Activated naive CD4-positive, alpha-beta T cell treated with anti-CD3 and anti-CD28 coated beads, Interleukin-2, amount 50 U/mL, for 24 hours (primary cell): Measurements from ENCODE around the gene HOOK1.
"Not testable (repeated sequence)": the region's sequence is repeated elsewhere in the genome, so short reads cannot be mapped to it uniquely, and the experiment has no call there.

ENCODE experiments used
- H3K27ac Mint-ChIP-seq: one replicate; pipeline ENCODE4 v1.8.0; 2021; ENCODE audit warnings: mild to moderate bottlenecking, mixed read lengths
- H3K27me3 Mint-ChIP-seq: one replicate; pipeline ENCODE4 v1.8.0; 2021; ENCODE audit warnings: mixed read lengths
- H3K36me3 Mint-ChIP-seq: one replicate; pipeline ENCODE4 v1.8.0; 2021; ENCODE audit warnings: mixed read lengths
- H3K4me1 Mint-ChIP-seq: one replicate; pipeline ENCODE4 v1.8.0; 2021; ENCODE audit warnings: mixed read lengths
- H3K4me3 Mint-ChIP-seq: one replicate; pipeline ENCODE4 v1.8.0; 2021; ENCODE audit warnings: mild to moderate bottlenecking, mixed read lengths
- H3K9me3 Mint-ChIP-seq: one replicate; pipeline ENCODE4 v1.8.0; 2021; ENCODE audit warnings: mixed read lengths

The HOOK1 gene

GRCh38 chr1:59805554-59805953 lies 9.2 kb upstream of the HOOK1 start:
- Mint-ChIP-seq H3K36me3 (no peaks in the 10 kb centered on the region), H3K27me3 (peaks cover 8% of the 10 kb centered on the region), H3K4me1 (no peaks in the 10 kb centered on the region), H3K4me3 (no peak overlapping the region), H3K27ac (no peak overlapping the region), H3K9me3 (no peaks in the 10 kb centered on the region)

- Mint-ChIP-seq H3K36me3 (no peaks in the 10 kb centered on the region), H3K9me3 (no peaks in the 10 kb centered on the region), H3K27me3 (peaks cover 2% of the 10 kb centered on the region), H3K4me1 (peaks cover 2% of the 10 kb centered on the region), H3K27ac (peak overlapping the region; percentile 90), H3K4me3 (peak overlapping the region; percentile 87)
Observed at GRCh38 chr1:59814180-59814900, 409 bp upstream of the HOOK1 start.

GRCh38 chr1:59815892-59816291 lies 1.1 kb downstream of the HOOK1 start:
- Mint-ChIP-seq H3K36me3 (peaks cover 1% of the 10 kb centered on the region), H3K27me3 (no peaks in the 10 kb centered on the region), H3K9me3 (no peaks in the 10 kb centered on the region), H3K27ac (no peak overlapping the region), H3K4me3 (no peak overlapping the region), H3K4me1 (peaks cover 17% of the 10 kb centered on the region)

GRCh38 chr1:59816318-59816878 lies 1.6 kb downstream of the HOOK1 start:
- H3K4me1 Mint-ChIP-seq = peaks cover 18% of the 10 kb centered on the region
- peaks cover 1% of the 10 kb centered on the region for H3K36me3 Mint-ChIP-seq
- H3K9me3 Mint-ChIP-seq = no peaks in the 10 kb centered on the region
- no peak overlapping the region for H3K27ac Mint-ChIP-seq
- no peak overlapping the region for H3K4me3 Mint-ChIP-seq
- no peaks in the 10 kb centered on the region for H3K27me3 Mint-ChIP-seq

- Mint-ChIP-seq H3K27ac (no peak overlapping the region), H3K4me3 (no peak overlapping the region), H3K4me1 (peaks cover 18% of the 10 kb centered on the region), H3K27me3 (no peaks in the 10 kb centered on the region), H3K9me3 (no peaks in the 10 kb centered on the region), H3K36me3 (peaks cover 3% of the 10 kb centered on the region)
Observed at GRCh38 chr1:59819566-59820438, 5.1 kb downstream of the HOOK1 start.

- no peaks in the 10 kb centered on the region for H3K9me3 Mint-ChIP-seq
- H3K27ac Mint-ChIP-seq = no peak overlapping the region
- H3K36me3 Mint-ChIP-seq = peaks cover 16% of the 10 kb centered on the region
- H3K4me3 Mint-ChIP-seq = no peak overlapping the region
- H3K27me3 Mint-ChIP-seq = no peaks in the 10 kb centered on the region
- H3K4me1 Mint-ChIP-seq = peaks cover 6% of the 10 kb centered on the region
Observed at GRCh38 chr1:59827055-59827643, 12.4 kb downstream of the HOOK1 start.

GRCh38 chr1:59828160-59828559 lies 13.4 kb downstream of the HOOK1 start:
- Mint-ChIP-seq H3K27ac (no peak overlapping the region), H3K36me3 (peaks cover 16% of the 10 kb centered on the region), H3K4me1 (peaks cover 6% of the 10 kb centered on the region), H3K27me3 (no peaks in the 10 kb centered on the region), H3K9me3 (no peaks in the 10 kb centered on the region), H3K4me3 (no peak overlapping the region)

GRCh38 chr1:59831529-59831928 lies 16.8 kb downstream of the HOOK1 start:
- Mint-ChIP-seq H3K9me3 (no peaks in the 10 kb centered on the region), H3K36me3 (peaks cover 9% of the 10 kb centered on the region), H3K4me1 (no peaks in the 10 kb centered on the region), H3K27me3 (no peaks in the 10 kb centered on the region), H3K27ac (no peak overlapping the region), H3K4me3 (no peak overlapping the region)

GRCh38 chr1:59833022-59833421 lies 18.3 kb downstream of the HOOK1 start:
- Mint-ChIP-seq H3K4me1 (no peaks in the 10 kb centered on the region), H3K9me3 (no peaks in the 10 kb centered on the region), H3K36me3 (peaks cover 8% of the 10 kb centered on the region), H3K4me3 (no peak overlapping the region), H3K27me3 (no peaks in the 10 kb centered on the region), H3K27ac (no peak overlapping the region)

- Mint-ChIP-seq H3K27ac (no peak overlapping the region), H3K4me3 (no peak overlapping the region), H3K36me3 (peaks cover 11% of the 10 kb centered on the region), H3K9me3 (no peaks in the 10 kb centered on the region), H3K27me3 (no peaks in the 10 kb centered on the region), H3K4me1 (no peaks in the 10 kb centered on the region)
Observed at GRCh38 chr1:59833991-59834390, 19.2 kb downstream of the HOOK1 start.

GRCh38 chr1:59837857-59838256 lies 23.1 kb downstream of the HOOK1 start:
- not testable (repeated sequence) for H3K4me1 Mint-ChIP-seq

GRCh38 chr1:59845091-59845490 lies 30.3 kb downstream of the HOOK1 start:
- Mint-ChIP-seq H3K4me3 (no peak overlapping the region), H3K27ac (no peak overlapping the region), H3K36me3 (peaks cover 35% of the 10 kb centered on the region), H3K9me3 (no peaks in the 10 kb centered on the region), H3K27me3 (no peaks in the 10 kb centered on the region), H3K4me1 (peaks cover 6% of the 10 kb centered on the region)

More at GRCh38 chr1:59837857-59838256, 23.1 kb downstream of the HOOK1 start:
- H3K4me3 Mint-ChIP-seq, H3K27ac Mint-ChIP-seq, H3K27me3 Mint-ChIP-seq, H3K9me3 Mint-ChIP-seq: not testable (repeated sequence)
- H3K36me3 Mint-ChIP-seq = peaks cover 17% of the 10 kb centered on the region

- no peak overlapping the region for H3K27ac Mint-ChIP-seq
- no peaks in the 10 kb centered on the region for H3K9me3 Mint-ChIP-seq
- no peak overlapping the region for H3K4me3 Mint-ChIP-seq
- H3K27me3 Mint-ChIP-seq = no peaks in the 10 kb centered on the region
- peaks cover 6% of the 10 kb centered on the region for H3K4me1 Mint-ChIP-seq
- H3K36me3 Mint-ChIP-seq = peaks cover 34% of the 10 kb centered on the region
Observed at GRCh38 chr1:59846209-59846894, 31.6 kb downstream of the HOOK1 start.

GRCh38 chr1:59846895-59847282 lies 32.1 kb downstream of the HOOK1 start:
- no peaks in the 10 kb centered on the region for H3K9me3 Mint-ChIP-seq
- H3K36me3 Mint-ChIP-seq = peaks cover 34% of the 10 kb centered on the region
- no peak overlapping the region for H3K4me3 Mint-ChIP-seq
- no peak overlapping the region for H3K27ac Mint-ChIP-seq
- peaks cover 6% of the 10 kb centered on the region for H3K4me1 Mint-ChIP-seq
- H3K27me3 Mint-ChIP-seq = no peaks in the 10 kb centered on the region

- H3K4me3 Mint-ChIP-seq = no peak overlapping the region
- H3K36me3 Mint-ChIP-seq = peaks cover 35% of the 10 kb centered on the region
- no peak overlapping the region for H3K27ac Mint-ChIP-seq
- H3K4me1 Mint-ChIP-seq = no peaks in the 10 kb centered on the region
- no peaks in the 10 kb centered on the region for H3K27me3 Mint-ChIP-seq
- no peaks in the 10 kb centered on the region for H3K9me3 Mint-ChIP-seq
Observed at GRCh38 chr1:59852117-59852516, 37.4 kb downstream of the HOOK1 start.
